Colonic mucosa (tissue), 4 donors: ENCODE data around the gene TIMP2. TPM values are rescaled to one million over a fixed set of nuclear protein-coding genes. Genes with fewer than 3 reads are reported as not detected.
A peak's percentile ranks its signal among the peaks of the same experiment; 100 is the strongest.

Experiments
- DNase-seq: peaks from one replicate; pipeline ENCODE4 v3.0.0-alpha.2; 2020
- H3K27ac ChIP-seq: fragments of 200-600 bp; one replicate; pipeline ENCODE4 v1.8.0; 2021
- H3K27me3 ChIP-seq: fragments of 200-600 bp; one replicate; pipeline ENCODE4 v1.8.0; 2021
- H3K36me3 ChIP-seq: fragments of 200-600 bp; one replicate; pipeline ENCODE4 v1.8.0; 2021
- H3K4me1 ChIP-seq: fragments of 200-600 bp; one replicate; pipeline ENCODE4 v1.8.0; 2021; ENCODE audit warnings: mild to moderate bottlenecking
- H3K4me3 ChIP-seq: fragments of 200-600 bp; one replicate; pipeline ENCODE4 v1.8.0; 2021
- H3K9ac ChIP-seq, 2 donors: one replicate each; pipeline ENCODE4 v1.7.0; 2013; ENCODE audit warnings: control low read depth in 2 of 2, low read depth in 2 of 2, low read length in 2 of 2
- H3K9me3 ChIP-seq: fragments of 200-600 bp; one replicate; pipeline ENCODE4 v1.8.0; 2021
- intact Hi-C: fragments of 100-400 bp; cut with DNase I; formaldehyde crosslinking; loops from one replicate; pipeline ENCODE4 v1.14.1; 2022
- total RNA-seq, 2 donors: library from RNA; stranded (reverse); fragmentation: NEBNext Ultra II Directional in 1 of 2; extraction: Animal tissue kit (Norgen Biotek cat#: 25700) in 1 of 2; gene quantifications; one replicate each; pipeline ENCODE4 v1.2.1, GENCODE V29; 2021
- TF ChIP-seq, protein P1 (sequence below): fragments of 200-600 bp; IDR thresholded peaks from one replicate; pipeline ENCODE4 v1.8.0; 2022; ENCODE audit warnings: antibody characterized with exemption, mild to moderate bottlenecking
- donor health status: healthy.
- donor health status: DM: no; HTN: no; CAD: no.
- donor health status: DM: no; HTN: no; CAD: no.

TIMP2 gene
- total RNA-seq, 2 donors from 2014 or later, result 42.8 to 86.1 TPM

DNA sequence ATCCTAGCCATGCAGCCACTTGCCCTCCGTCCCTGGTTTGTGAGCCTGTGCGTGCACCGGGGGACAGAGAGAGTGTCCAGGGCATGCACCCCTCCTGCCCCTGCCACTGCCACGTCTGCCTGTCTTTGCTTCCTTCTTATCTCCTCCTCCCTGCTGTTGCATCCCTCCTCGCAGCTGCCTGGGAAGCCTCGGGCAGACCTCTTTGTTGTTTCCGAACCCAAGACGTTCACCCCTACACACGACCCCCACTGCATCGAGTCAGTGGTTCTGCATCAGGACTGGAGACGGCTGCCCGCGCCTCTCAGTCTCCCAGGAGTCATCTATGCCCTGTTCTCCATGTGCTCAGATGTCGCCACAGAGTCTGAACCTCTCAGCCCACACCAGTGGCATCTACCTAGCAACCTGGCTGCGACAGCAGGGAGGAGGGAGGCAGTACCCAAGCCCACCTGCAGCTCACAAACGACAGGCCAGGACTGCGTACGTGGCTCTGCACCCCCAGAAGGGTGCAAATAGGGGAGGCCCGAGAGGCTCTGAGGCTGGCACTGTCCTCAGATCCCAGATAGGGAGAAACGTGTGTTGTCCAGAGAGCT, 5.2 kb downstream of the TIMP2 start:
- Histone ChIP-seq H3K9ac (no peak overlapping the region), H3K4me1 (peaks cover 10% of the 10 kb centered on the region), H3K4me3 (no peak overlapping the region), H3K9me3 (no peaks in the 10 kb centered on the region), H3K36me3 (no peaks in the 10 kb centered on the region), H3K27ac (no peak overlapping the region), H3K27me3 (no peaks in the 10 kb centered on the region)
- no peak for DNase-seq
- TF ChIP-seq, protein P1, sequence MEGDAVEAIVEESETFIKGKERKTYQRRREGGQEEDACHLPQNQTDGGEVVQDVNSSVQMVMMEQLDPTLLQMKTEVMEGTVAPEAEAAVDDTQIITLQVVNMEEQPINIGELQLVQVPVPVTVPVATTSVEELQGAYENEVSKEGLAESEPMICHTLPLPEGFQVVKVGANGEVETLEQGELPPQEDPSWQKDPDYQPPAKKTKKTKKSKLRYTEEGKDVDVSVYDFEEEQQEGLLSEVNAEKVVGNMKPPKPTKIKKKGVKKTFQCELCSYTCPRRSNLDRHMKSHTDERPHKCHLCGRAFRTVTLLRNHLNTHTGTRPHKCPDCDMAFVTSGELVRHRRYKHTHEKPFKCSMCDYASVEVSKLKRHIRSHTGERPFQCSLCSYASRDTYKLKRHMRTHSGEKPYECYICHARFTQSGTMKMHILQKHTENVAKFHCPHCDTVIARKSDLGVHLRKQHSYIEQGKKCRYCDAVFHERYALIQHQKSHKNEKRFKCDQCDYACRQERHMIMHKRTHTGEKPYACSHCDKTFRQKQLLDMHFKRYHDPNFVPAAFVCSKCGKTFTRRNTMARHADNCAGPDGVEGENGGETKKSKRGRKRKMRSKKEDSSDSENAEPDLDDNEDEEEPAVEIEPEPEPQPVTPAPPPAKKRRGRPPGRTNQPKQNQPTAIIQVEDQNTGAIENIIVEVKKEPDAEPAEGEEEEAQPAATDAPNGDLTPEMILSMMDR, result no peak
- intact Hi-C loops, result loop anchor here (5.0 kb wide), 1 partner anchor 53 kb away; no protein-coding TSS in a partner anchor

DNA sequence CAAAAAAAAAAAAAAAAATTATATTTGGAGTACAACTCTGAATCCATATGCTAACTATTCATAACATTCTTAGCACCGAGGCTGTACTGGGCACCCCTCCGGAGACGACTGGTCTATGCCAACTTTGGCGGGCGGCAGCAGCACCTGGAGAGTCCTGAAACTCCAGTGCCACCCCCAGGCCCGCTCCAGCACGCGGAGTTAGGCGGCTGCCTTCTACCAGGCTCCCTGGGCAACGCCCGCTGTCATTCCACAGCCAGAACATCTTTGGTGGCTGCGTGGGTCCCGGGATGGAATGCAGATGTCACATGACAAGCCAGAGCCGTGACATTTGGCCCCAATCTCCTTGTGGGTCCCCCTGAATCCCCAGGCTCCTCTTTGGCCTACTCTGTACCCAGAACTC, 6.2 kb downstream of the TIMP2 start:
- Histone ChIP-seq H3K27ac (no peak overlapping the region), H3K36me3 (no peaks in the 10 kb centered on the region), H3K9ac (no peak overlapping the region), H3K27me3 (no peaks in the 10 kb centered on the region), H3K4me3 (no peak overlapping the region), H3K4me1 (peaks cover 6% of the 10 kb centered on the region), H3K9me3 (no peaks in the 10 kb centered on the region)
- no peak for DNase-seq
- TF ChIP-seq, protein P1, result no peak
- intact Hi-C loops, result no loop called here

DNA sequence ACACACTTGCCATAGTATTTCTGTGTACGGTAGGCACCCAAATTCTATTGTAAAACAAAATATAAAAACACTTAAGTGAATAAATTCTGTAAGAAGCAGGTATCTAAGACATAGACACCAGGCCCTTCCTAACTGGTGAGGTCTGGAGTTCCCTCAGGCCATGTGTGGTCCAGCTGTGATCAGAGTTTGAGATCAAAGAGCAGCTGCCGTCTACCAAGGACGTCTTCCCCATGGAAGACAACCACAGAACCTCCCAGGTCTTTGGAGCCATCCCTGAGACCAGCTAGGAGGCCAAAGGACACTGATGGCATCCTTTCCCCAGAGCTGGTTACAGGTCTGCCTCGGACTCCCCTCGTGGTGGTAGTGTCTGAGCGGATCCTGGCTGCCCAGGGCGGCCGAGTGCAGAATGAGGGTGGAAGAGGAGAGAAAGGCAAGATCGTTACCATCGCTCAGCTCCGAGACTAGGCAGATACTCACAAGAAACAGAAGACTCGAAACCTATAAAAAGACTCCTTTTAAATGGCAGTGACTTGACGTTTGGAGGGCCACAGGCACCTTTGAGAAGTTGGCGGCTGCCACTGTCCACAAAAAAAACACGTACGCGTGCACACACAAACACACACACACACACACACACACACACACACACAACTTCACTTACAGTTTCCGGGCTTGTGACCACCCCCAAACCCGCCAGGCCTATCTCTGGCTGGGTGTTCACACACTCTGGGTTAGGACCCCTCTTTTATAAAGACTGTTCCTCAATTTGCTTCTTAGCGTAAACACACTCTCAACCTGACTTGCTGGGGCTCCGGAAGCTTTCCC, 7.5 kb downstream of the TIMP2 start:
- intact Hi-C loops, result no loop called here
- Histone ChIP-seq H3K27me3 (no peaks in the 10 kb centered on the region), H3K4me1 (no peaks in the 10 kb centered on the region), H3K4me3 (no peak overlapping the region), H3K27ac (no peak overlapping the region), H3K9me3 (no peaks in the 10 kb centered on the region), H3K36me3 (no peaks in the 10 kb centered on the region), H3K9ac (peak overlapping the region in 1 of 2 donors; percentile 12)
- TF ChIP-seq, protein P1, result no peak
- no peak for DNase-seq

DNA sequence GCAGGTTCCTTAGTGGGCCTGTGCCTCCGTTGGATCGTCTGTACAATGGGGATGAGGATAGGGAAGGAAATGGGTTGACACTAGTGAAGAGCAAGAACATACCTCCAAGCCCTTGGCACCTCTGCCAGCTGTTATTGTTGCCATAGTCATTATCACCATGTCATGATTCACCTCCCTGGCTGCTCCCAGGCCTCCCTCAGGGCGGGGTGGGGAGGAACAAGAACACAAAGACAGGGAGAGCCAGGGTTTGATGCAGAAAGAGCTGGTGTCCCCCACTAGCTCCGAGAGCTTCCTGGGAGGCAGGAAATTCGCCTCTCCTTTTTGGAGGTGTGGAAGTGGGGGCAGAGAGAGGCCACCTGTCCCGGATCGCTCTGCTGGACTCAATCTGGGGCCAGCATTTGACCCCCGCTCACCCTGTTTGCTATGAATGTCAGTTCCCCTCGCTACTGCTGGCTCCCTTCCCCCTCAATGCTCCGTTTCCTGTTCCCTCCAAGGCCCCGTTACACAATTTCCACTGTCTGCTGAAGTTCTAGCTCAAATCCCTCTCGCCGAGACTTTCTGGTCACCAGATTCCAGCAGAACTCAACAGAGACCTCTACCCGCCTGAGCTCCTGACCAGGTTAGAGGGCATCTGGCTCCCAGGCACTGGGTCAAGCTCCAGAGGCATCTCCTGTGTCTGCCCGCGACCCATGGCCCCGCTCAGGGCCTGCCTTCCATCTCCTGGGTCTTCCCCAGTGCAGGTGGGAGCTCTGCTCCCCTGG, 9.1 kb downstream of the TIMP2 start:
- DNase-seq, result peak; percentile 53
- TF ChIP-seq, protein P1, result no peak
- H3K9me3 ChIP-seq, result no peaks in the 10 kb centered on the region
- H3K36me3 ChIP-seq, result no peaks in the 10 kb centered on the region
- intact Hi-C loops, result no loop called here
- H3K27me3 ChIP-seq, result no peaks in the 10 kb centered on the region
- no peaks in the 10 kb centered on the region for H3K4me1 ChIP-seq
- no peak overlapping the region for H3K4me3 ChIP-seq
- H3K9ac ChIP-seq, result peak overlapping the region in 1 of 2 donors; percentile 43
- H3K27ac ChIP-seq, result peak overlapping the region; percentile 69

DNA sequence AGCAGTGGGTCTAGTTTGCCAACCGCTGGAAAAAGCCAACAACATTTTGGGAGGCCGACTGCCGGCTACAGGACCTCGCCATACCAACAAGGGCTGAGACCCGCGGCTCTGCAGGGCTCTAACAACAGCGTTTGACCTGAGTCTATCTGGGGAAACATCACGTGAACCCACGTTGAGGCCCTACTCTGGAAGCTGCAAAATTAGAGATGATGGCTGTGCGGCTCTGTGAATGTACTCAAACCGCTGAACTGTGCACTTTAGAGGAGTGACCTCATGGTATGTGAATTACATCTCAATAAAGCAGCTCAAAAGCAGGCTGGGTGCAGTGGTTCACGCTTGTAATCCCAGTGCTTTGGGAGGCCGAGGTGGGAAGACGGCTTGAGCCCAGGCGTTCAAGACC, 12.1 kb downstream of the TIMP2 start:
- intact Hi-C loops, result no loop called here
- no peak overlapping the region for H3K9ac ChIP-seq
- H3K4me3 ChIP-seq, result no peak overlapping the region
- no peak for DNase-seq
- no peaks in the 10 kb centered on the region for H3K4me1 ChIP-seq
- TF ChIP-seq, protein P1, result no peak
- H3K27ac ChIP-seq, result no peak overlapping the region
- H3K36me3 ChIP-seq, result no peaks in the 10 kb centered on the region
- H3K27me3 ChIP-seq, result no peaks in the 10 kb centered on the region
- no peaks in the 10 kb centered on the region for H3K9me3 ChIP-seq
